ENCODE data around the gene PDE1A.
"Not testable (repeated sequence)": the region's sequence is repeated elsewhere in the genome, so short reads cannot be mapped to it uniquely, and the experiment has no call there.

PDE1A gene

DNA sequence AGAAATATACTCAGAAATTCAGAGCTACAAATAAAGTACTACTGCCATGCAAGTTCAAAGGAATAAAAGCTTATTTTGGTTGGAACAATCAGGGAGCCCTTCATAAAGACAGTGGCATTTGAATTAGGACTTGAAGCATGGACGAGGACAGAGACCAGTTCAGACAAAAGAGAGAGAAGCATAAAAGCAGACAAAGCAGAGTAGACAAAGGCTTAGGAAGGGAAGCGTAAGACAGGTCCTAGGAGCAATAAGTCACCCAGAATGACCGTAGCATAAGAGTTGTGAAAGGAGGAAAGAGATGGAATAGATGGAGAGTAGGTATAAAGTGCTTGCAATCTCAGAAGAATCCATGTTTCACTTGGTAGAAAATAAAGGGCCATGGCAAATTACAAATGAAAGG lies 14.0 kb downstream of the PDE1A start:
- DNase-seq (ENCODE audit: extremely low spot score, insufficient read length, low read depth) = no peak
- no peak for FAIRE-seq

DNA sequence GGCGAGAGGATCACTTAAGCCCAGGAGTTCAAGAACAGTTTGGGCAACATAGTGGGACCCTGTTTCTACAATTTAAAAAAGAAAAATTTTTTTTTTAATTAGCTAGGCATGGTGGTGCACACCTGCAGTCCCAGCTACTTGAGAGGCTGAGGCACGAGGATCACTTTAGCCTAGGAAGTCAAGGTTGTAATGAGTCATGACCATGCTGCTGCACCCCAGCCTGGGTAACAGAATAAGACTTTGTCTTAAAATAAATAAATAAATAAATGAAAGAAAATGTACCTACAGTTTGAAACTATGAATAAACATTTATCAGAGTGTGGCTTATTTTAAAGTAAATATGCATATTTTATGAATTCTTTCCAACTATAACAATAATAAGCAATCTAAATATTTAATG lies 16.7 kb downstream of the PDE1A start:
- FAIRE-seq = no peak
- no peak for DNase-seq (ENCODE audit: extremely low spot score, insufficient read length, low read depth)

DNA sequence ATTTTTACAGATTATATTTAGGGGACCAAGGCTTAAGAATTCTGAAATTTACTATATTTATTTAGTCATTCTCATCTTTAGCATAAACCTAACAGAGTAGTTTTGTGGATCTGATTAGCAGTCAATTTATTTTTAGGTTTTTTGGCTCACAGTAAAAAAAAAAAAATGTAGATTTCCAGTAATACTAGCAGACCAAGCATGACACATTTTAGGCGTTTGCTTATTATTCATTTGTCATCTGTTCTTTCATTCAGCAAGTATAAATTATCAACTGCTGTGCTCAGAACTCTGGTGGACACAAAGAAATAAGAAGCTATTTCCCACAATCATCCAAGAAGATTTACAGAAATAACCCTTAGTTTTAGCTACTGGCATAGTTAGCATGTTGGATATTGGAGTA lies 20.6 kb downstream of the PDE1A start:
- DNase-seq (ENCODE audit: extremely low spot score, insufficient read length, low read depth) = no peak
- no peak for FAIRE-seq

DNA sequence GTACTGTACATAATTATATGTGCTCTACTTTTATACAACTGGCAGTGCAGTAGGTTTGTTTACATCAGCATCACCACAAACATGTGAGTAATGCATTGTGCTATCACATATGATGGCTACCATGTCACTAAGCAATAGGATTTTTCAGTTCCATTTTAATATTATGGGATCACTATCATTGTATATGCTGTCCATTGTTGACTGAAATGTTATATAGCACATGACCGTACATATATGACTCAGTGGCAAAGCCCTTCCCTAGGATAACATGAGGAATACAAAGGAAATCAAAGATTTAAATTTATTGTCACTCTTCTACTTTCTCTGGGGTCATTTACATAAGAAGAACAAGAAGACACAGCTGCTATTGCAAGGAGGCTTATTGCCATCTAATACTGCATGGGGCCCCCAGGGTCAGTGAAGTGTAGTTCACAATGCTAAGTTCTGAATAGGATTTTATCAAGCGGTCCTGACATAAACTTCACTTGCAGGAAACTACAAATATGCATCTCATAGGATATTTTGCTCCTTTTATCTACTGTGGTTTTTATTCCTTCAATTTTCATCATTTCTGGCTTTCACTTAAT lies 21.8 kb downstream of the PDE1A start:
- no peak for FAIRE-seq
- no peak for DNase-seq (ENCODE audit: extremely low spot score, insufficient read length, low read depth)

DNA sequence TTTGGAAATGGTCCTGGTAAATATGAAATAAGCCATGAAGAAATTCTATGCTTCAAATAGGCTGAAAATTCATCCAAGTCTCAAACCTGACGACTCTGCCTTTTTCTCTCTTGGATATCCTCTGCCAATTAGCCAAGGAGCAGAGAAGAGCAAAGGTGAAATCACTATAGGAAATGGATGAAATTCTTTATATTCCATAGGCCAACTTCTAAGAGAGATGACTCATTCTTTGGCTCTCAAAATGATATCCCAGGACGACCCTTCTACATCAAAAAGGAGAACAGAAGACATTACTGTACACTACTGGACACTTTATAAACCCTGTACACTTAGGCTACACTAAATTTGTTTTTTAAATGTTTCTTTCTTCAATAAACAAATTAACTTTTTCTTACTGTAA lies 22.7 kb downstream of the PDE1A start:
- FAIRE-seq (no peak), DNase-seq (ENCODE audit: extremely low spot score, insufficient read length, low read depth) (no peak)

DNA sequence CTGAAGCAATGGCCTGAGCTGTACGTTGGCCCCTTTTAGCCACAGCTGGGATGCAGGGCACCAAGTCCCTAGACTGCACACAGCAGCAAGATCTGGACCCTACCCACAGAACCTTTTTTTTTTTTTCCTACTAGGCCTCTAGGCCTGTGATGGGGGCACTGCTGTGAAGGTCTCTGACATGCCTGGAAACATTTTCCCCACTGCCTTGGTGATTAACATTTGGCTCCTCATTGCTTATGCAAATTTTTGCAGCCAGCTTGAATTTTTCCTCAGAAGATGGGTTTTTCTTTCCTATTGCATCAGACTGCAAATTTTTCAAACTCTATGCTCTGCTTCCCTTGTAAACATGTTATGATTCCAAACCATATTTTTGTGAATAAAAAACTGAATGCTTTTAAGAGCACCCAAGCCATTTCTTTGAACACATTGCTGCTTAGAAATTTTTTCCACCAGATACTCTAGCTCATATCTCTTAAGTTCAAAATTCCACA lies 33.5 kb downstream of the PDE1A start:
- FAIRE-seq = no peak

DNA sequence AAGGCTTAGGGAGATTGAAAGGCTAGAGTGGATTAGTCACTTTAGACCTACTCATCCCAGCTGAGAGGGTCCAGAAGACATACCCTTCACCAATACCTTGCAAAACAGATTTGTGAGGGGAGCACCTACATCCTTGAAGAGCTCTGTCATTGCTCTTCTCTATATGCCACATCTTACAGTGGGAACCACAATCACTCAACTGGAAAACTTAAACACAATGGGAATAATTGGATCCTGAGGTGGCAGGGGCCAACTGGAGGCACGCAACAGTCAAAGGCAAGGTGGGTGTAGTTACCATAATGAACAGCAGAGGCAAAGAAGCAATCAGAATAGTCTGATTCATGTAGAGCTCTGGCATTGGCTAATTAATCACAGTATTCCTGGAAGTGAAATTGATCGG lies 35.4 kb downstream of the PDE1A start:
- no peak for DNase-seq (ENCODE audit: extremely low spot score, insufficient read length, low read depth)
- FAIRE-seq = no peak

More for the DNA sequence above, 33.5 kb downstream of the PDE1A start:
- no peak for DNase-seq (ENCODE audit: extremely low spot score, insufficient read length, low read depth)

DNA sequence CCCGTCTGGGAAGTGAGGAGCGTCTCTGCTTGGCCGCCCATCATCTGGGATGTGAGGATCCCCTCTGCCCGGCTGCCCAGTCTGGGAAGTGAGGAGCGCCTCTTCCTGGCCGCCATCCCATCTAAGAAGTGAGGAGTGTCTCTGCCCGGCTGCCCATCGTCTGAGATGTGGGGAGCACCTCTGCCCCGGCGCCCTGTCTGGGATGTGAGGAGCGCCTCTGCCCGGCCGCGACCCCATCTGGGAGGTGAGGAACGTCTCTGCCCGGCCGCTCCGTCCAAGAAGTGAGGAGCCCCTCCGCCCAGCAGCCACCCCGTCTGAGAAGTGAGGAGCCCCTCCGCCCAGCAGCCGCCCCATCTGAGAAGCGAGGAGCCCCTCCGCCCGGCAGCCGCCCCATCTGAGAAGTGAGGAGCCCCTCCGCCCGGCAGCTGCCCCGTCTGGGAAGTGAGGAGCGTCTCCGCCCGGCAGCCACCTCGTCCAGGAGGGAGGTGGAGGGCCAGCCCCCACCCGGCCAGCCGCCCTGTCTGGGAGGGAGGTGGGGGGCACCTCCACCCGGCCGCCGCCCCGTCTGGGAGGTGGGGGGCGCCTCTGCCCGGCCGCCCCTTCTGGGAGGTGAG lies 40.5 kb downstream of the PDE1A start:
- not testable (repeated sequence) for DNase-seq (ENCODE audit: extremely low spot score, insufficient read length, low read depth); FAIRE-seq

DNA sequence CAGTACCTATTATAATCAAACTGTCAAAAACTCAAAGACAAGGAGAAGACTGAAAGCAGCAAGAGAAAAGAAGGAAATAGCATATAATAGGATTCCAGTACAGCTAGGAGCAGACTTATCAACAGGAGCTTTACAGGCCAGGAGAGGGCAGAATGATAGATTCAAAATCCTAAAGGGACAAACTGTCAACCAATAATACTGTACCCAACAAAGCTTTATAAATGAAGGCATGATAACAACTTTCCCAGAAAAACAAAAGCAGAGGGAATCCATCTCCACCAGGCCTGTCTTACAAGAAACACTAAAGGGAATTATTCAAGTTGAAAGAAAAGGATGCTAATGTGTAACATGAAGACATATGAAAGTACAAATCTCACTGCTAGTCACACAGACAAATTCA lies 42.0 kb downstream of the PDE1A start:
- DNase-seq (ENCODE audit: extremely low spot score, insufficient read length, low read depth) = no peak
- FAIRE-seq = no peak

DNA sequence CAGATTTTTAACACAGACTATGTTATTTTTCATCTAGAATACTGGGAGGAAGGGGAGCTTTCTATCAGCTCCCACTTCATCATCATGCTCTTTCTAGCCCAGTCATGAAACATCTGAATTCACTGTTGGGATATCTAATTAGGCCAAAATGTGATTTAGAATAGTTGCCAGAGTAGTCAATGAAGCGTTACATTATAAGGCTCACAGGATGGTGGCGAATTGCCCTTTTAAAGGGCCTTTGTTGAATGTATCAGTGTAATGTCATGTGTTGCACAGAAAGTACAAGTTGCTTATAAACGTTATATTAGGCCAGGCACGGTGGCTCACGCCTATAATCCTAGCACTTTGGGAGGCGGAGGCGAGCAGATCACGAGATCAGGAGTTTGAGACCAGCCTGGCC lies 45.6 kb downstream of the PDE1A start:
- no peak for FAIRE-seq
- DNase-seq (ENCODE audit: extremely low spot score, insufficient read length, low read depth) = no peak

DNA sequence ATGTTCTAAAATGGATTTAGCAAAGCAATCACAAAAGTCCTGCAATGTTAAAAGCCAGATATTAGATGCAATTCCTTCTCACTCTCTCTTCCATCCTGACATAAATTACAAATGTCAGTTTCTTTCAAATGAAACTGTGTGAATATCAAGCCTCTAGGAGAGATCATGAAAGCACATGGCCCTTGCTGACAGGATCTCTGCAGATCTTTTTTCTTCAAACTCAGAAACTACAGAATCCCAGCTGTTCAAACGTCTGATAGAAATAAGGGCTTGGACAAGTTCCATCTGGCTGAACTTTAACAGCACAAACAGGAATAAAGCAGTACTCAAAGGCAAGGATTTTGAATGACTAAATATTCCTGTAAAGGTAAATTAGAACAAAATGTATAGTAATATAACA lies 47.6 kb downstream of the PDE1A start:
- no peak for DNase-seq (ENCODE audit: extremely low spot score, insufficient read length, low read depth)

DNA sequence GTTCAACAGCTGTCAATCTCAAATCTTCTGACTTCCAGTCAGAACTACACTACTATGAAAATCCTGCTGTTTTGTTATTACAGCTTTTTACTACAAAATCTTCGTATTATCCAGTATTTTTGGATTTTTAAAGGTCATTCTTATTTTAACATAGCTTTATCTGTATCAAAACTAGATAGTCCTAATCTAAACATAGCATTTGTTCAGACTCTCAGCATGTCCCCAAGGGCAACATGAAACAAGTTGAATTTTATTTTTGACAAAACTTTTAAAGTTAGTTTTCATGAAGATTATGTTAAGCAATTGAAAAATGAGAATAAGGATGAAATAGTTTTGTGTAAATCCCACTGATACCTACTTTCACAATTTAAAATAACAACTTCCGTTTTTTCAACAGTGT lies 48.1 kb downstream of the PDE1A start:
- DNase-seq (ENCODE audit: extremely low spot score, insufficient read length, low read depth) (no peak), FAIRE-seq (no peak)

More for the DNA sequence above, 47.6 kb downstream of the PDE1A start:
- FAIRE-seq = no peak

DNA sequence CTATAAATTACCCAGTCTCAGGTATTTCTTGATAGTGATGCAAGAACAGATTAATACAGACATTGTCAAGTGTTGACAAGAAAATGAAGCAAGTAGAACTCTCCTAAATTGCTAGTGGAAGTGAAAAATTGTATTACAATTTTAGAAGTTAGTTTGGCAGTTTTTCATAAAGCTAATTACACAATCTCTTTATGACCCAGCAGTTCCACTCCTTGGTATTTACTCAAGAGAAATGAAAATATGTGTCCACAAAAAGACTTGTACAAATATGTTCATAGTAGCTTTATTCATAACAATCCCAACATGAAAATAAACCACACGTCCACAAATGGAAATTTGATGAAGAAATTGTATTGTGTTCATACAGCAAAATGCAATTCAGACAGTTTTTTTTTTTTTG lies 49.4 kb downstream of the PDE1A start:
- FAIRE-seq = no peak
- DNase-seq (ENCODE audit: extremely low spot score, insufficient read length, low read depth) = no peak

DNA sequence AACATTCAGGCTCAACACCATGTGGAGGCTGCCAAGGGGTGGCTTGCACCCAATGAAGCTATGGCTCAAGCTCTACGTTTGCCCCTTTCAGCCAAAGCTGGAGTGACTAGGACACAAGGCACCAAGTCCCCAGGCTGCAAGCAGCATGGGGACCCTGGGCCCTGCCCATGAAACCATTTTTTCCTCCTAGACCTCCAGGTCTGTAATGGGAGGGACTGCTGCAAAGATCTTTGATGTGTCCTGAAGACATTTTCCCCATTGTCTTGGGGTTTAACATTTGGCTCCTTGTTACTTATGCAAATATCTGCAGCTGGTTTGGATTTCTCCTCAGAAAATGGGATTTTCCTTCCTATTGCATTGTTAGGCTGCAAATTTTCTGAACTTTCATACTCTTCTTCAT lies 51.0 kb downstream of the PDE1A start:
- no peak for DNase-seq (ENCODE audit: extremely low spot score, insufficient read length, low read depth)
- FAIRE-seq = no peak

DNA sequence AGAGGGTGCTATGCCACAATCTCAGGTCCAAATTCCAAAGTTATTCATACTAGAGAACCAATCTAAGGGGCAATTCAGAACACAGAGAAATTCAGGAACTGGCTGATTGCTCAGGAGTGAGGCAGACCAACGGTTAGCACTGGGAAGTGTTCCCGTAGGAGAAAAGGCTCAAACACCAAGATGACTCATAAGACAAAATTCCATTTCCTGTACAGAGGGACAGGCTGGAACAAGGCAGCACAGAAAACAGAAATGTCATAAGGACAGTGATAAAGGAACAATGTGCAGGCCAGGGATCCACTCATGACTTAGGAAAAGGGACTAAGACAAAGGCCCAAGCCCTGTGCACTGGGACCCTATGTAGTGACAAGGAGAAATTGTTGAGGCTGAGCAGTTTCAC lies 54.2 kb downstream of the PDE1A start:
- DNase-seq (ENCODE audit: extremely low spot score, insufficient read length, low read depth) (no peak), FAIRE-seq (no peak)

DNA sequence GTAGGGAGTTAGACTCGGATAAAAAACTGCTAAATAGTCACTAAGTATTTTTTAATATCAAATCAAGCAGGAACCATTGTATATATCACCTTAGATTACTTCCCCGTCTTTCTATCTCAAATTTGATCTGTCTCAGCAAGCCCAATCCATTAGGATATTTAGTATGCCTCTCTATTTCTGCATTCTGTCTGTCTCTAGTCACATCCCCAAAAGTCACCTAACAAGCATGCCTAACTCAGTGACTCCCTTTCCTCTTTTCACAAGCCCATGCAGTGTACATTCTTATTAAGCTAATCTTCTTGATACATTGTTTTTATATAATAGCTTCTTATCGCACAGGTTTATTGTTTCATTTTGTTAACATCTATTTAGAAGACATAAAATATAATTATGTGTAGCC lies 57.8 kb downstream of the PDE1A start:
- FAIRE-seq (no peak), DNase-seq (ENCODE audit: extremely low spot score, insufficient read length, low read depth) (no peak)

DNA sequence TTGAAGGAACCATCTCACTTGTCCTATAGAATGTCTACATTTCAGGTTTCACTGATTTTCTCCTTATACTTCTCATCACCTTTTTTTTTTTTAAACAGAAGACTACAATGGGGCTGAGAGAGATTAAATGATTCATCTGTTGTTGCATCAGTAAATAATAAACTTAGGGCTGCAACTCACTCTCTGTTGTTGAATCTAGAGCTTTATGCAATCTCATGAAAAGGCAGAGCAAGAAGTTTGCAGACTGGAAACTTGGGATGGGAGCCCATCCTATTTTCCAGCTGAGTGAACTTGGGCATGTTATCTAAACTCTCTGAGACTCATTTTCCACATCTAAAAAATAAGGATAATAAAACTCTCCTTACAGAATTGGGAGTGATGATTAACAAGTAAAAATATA lies 58.4 kb downstream of the PDE1A start:
- DNase-seq (ENCODE audit: extremely low spot score, insufficient read length, low read depth) = no peak
- no peak for FAIRE-seq

DNA sequence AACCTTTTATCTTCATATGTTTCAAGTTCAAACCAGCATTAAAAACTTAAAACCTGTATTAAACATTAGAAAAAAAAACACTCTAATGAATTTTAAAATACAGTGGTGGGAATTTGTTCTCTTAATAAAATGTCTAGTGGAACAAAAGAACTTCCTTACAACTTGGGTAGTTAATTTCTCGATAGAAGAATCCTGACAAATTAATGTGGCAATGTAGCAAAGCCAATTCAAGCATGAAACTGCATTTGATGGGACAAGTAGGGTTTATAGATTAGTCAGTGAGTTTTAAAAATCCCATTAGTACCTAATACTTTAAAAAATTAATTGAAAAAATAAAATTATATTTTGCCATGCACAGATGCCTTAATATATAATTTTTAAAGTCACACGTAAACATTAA lies 59.4 kb downstream of the PDE1A start:
- FAIRE-seq (no peak), DNase-seq (ENCODE audit: extremely low spot score, insufficient read length, low read depth) (no peak)

DNA sequence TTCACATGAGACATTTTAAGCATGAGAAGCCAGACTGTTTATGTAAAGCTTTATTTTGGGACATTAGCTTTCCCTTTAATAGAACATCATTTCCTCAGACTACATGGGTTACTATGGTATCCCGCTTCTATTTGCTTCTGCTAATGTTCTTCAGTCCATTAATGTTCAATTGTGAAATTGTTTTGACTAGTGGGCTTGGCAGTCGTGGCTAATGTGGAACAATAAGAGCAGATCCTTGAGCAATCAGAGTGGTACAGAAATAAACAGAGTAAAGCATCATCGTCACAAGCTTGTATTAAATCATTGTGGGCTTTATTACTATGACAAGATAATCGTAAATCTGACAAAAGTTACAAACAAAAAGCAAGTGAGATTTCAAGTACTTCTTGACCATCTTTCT lies 60.2 kb downstream of the PDE1A start:
- DNase-seq (ENCODE audit: extremely low spot score, insufficient read length, low read depth) (no peak), FAIRE-seq (no peak)

DNA sequence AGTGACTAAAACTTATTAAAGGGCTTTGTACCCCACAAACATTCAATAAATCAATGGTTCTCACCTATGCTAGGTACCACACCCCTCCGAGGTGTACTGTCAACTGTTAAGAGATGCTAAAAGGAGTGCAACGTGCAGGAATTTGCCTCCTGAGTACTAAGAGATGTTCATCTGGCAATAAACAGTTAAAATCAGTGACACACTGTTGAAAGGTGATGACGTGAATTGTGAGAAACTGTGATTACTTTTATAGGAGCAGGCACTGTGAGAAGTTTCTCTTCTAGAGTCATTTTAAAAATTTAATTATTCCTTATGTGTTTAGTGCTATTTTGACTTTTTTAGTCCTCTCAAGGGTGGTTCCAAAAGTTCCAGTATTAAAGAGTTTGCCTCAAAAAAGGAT lies 61.0 kb downstream of the PDE1A start:
- no peak for FAIRE-seq

DNA sequence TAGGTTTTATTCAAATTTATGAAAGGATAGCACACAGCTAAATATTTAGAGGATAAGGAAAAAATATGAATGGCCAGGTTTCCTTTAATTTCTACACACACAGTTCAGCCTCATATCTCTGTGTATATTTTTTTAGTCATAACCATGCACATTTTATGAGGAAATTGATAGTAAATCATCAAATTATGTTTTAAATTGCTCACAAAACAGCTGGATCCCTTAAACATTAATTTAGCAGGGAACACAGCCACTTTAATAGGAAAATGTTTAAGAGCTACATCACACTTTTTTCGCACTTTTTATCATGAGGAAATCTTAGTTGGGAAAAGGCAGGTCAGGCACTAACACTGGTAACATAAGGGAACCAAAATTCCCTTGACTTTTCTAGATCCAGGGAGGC lies 65.4 kb downstream of the PDE1A start:
- DNase-seq (ENCODE audit: extremely low spot score, insufficient read length, low read depth) = no peak
- FAIRE-seq = no peak

More for the DNA sequence above, 61.0 kb downstream of the PDE1A start:
- no peak for DNase-seq (ENCODE audit: extremely low spot score, insufficient read length, low read depth)

DNA sequence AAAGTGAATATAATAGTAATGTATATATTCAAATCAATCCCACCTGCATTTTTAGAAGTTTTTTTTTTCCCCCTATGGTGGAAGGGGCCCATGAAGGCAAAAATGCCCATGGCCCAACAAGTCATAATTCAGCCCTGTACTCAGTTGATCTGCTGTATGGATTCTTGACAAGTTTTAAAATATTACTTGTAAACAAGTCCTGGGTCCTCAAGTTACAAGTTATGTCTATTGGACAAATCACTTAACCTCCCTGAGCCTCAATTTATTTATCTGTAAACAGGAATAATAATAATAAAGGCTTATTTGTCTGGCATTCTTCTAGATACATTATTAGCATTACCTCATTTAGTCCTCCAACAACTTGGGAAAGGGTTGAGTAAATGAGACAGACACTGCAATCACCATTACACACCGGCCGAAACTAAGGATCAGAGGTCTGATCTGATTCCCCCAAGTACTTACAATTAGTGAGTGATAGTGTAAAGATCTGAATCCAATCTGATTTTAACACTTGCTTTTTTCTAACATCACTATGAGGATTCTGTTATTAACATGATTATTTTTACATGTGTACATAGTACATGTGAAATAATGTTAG lies 66.1 kb downstream of the PDE1A start:
- no peak for DNase-seq (ENCODE audit: extremely low spot score, insufficient read length, low read depth)
- FAIRE-seq = no peak
